HG02588 (cell line): ENCODE results near the gene LMLN.
"Not testable (repeated sequence)": the region's sequence is repeated elsewhere in the genome, so short reads cannot be mapped to it uniquely, and the experiment has no call there.

Source experiments
- ATAC-seq: cut with Tn5 transposase; IDR thresholded peaks from one replicate; pipeline ENCODE4 v1.9.1; 2021; ENCODE audit warnings: mild to moderate bottlenecking, moderate library complexity; ENCODE audit not compliant: unreplicated experiment

Gene LMLN

GRCh38 chr3:198071602-198072287 lies 111.7 kb downstream of the LMLN start:
- ATAC-seq, result peak; percentile 98

- ATAC-seq, result no peak
Observed at GRCh38 chr3:198076722-198077308, 116.8 kb downstream of the LMLN start.

GRCh38 chr3:198079771-198080520 lies 119.9 kb downstream of the LMLN start:
- peak; percentile 13 for ATAC-seq

- peak; percentile 89 for ATAC-seq
Observed at GRCh38 chr3:198080521-198081384, 120.7 kb downstream of the LMLN start.

- ATAC-seq, result no peak
Observed at GRCh38 chr3:198081421-198081844, 121.4 kb downstream of the LMLN start.

GRCh38 chr3:198082226-198082625 lies 122.2 kb downstream of the LMLN start:
- ATAC-seq, result not testable (repeated sequence)

- ATAC-seq, result no peak
Observed at GRCh38 chr3:198088421-198088955, 128.5 kb downstream of the LMLN start.

GRCh38 chr3:198090795-198091332 lies 130.8 kb downstream of the LMLN start:
- no peak for ATAC-seq

GRCh38 chr3:198092276-198092675 lies 132.3 kb downstream of the LMLN start:
- ATAC-seq, result no peak

- ATAC-seq, result no peak
Observed at GRCh38 chr3:198093112-198093679, 133.2 kb downstream of the LMLN start.
